NCI-H1436 (cell line): ENCODE measurements around the gene NIFK.
"Not testable (repeated sequence)": the region's sequence is repeated elsewhere in the genome, so short reads cannot be mapped to it uniquely, and the experiment has no call there.

ENCODE experiments used
- DNase-seq: peaks from one replicate; lab custom pipeline; 2025; lab: John Stamatoyannopoulos, UW

The NIFK gene

GRCh38 chr2:121731366-121731765 lies 5.3 kb downstream of the NIFK start:
- no peak for DNase-seq

- no peak for DNase-seq
Observed at GRCh38 chr2:121727950-121728349, 8.7 kb downstream of the NIFK start.

- no peak for DNase-seq
Observed at GRCh38 chr2:121727332-121727731, 9.3 kb downstream of the NIFK start.

GRCh38 chr2:121723316-121723715 lies 13.4 kb downstream of the NIFK start:
- no peak for DNase-seq

GRCh38 chr2:121722479-121722878 lies 14.2 kb downstream of the NIFK start:
- DNase-seq: no peak

- DNase-seq: no peak
Observed at GRCh38 chr2:121721926-121722325, 14.7 kb downstream of the NIFK start.

- no peak for DNase-seq
Observed at GRCh38 chr2:121717529-121717928, 19.1 kb downstream of the NIFK start.

- no peak for DNase-seq
Observed at GRCh38 chr2:121716126-121716525, 20.5 kb downstream of the NIFK start.

- DNase-seq: not testable (repeated sequence)
Observed at GRCh38 chr2:121711481-121711880, 25.2 kb downstream of the NIFK start.

- no peak for DNase-seq
Observed at GRCh38 chr2:121710470-121711170, 26.1 kb downstream of the NIFK start.

GRCh38 chr2:121709776-121710469 lies 26.8 kb downstream of the NIFK start:
- DNase-seq: no peak

- no peak for DNase-seq
Observed at GRCh38 chr2:121707920-121708361, 28.7 kb downstream of the NIFK start.

GRCh38 chr2:121707344-121707919 lies 29.2 kb downstream of the NIFK start:
- DNase-seq: no peak

- no peak for DNase-seq
Observed at GRCh38 chr2:121705958-121706357, 30.7 kb downstream of the NIFK start.

GRCh38 chr2:121705390-121705789 lies 31.3 kb downstream of the NIFK start:
- DNase-seq: no peak

GRCh38 chr2:121701761-121702160 lies 34.9 kb downstream of the NIFK start:
- DNase-seq: not testable (repeated sequence)

GRCh38 chr2:121699421-121700333 lies 37.0 kb downstream of the NIFK start:
- DNase-seq: no peak

GRCh38 chr2:121698318-121698930 lies 38.3 kb downstream of the NIFK start:
- DNase-seq: no peak

GRCh38 chr2:121697108-121697631 lies 39.5 kb downstream of the NIFK start:
- DNase-seq: no peak

GRCh38 chr2:121696410-121696930 lies 40.2 kb downstream of the NIFK start:
- DNase-seq: no peak

GRCh38 chr2:121695171-121695451 lies 41.6 kb downstream of the NIFK start:
- no peak for DNase-seq
